Nucleus accumbens (tissue), 56 donors: ENCODE measurements around the gene TSPAN15.

Experiments
- DNase-seq, 56 donors: peaks; one replicate each; lab custom pipeline; 2025; lab: John Stamatoyannopoulos, UW

Gene TSPAN15

DNA sequence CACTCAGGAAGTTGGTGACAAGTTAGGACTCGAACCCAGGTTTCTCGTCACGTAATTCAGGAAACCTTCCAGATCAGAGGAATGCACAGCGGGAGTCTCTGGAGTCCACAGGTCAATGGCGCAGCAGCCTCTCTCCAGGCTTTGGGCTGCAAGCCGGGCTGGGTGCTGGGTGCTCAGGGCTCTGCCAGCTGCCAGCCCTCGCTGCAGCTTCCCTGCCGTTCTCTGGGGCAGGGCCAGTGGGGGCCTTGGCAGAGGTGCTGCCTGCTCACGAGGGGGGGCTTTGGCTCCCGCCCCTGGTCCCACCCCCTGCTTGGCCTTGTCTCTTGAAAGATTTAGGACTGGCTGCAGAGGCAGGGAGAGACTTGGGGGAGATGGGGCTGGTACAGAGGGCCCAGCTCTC is 34.6 kb upstream of the TSPAN15 start, which contains the start of gene TACR2:
TSS of gene TACR2 (minus strand) at position 224 of the 400 bp plus-strand sequence. CDS start 595 bp downstream, outside the sequence.
- peak in 1 of 56 donors; percentile 27 for DNase-seq

DNA sequence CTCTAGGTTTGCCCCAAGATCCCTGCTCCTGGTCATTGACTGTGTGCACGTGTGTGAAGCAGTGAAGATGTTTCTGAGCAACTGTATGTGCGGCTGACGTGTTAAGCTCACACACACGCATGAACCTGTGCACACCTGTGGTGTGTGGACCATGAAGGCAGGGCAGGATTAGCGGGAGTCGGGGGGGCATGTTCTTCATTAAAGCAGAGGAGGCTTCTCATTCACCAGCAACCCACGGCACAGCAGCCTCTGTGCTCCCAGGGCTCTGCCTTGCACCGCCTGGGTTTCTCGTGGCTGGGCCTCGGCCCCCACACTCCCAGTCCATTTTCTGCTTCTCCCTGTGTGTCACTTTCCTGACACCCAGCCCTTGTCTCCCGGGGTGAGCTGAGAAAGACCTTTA is 33.7 kb upstream of the TSPAN15 start:
- DNase-seq = no peak

DNA sequence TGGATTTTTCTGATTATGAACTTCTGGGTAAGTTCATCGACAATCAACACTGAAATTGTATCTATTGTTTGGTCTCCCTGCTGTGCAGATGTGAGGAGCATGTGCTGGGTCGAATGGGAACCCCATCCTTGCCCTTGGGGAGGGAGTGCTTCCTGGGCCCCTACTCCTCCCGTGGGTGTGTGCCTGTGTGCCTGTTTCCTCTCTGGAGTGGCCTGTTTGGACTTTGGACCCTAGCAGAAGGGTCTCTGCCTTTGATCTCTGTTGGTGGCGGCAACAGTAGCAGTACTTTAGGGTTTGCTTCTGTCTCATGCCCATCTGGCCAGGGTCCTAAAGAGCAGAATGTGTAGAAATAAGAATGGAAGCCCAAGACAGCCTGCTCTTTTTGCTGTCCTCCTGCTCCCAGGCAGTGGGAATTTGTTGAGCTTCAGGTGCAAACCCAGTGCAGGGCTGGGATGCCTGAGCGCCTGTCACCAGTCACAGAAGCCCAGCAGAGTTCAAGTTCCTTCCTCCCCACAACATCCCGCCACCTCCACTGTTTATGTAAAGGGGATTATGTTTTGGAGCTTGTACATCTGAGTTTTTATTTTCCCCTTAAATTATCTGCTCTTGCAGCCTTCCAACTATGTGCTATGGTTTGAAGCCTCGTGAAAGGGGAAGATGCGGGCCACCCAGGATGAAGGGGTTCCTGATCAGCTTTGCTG is 33.1 kb upstream of the TSPAN15 start:
- no peak for DNase-seq

DNA sequence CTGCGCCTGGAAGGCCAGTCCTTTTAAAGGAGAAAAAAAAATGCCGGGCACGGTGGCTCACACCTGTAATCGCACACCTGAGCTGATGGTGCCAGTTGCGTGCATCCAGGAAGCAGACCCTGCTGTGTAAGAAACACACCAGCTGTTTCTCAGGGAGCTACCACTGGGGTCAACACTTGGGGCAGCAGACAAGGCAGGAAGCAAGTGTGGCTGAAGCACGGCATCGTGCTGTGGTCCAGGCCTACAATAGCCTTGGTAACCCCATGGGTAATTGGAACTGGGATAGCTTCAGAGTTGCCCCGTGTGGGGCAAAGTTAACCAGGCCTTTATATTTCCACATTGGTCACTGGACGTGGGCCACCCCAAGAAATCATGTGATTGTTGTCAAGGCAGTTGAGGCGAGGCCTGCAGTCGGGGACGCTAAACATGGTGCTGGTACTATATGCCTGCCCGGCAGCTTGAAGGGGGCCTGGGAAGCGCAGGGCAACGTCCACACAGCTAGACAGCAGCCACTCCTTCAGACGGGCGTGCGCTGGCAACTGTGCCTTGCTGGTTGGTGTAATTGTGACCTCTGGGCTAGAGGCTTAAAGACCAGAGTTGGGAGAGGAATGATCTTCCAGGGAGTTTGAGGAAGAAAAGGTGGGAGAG is 32.0 kb upstream of the TSPAN15 start:
- DNase-seq = no peak

DNA sequence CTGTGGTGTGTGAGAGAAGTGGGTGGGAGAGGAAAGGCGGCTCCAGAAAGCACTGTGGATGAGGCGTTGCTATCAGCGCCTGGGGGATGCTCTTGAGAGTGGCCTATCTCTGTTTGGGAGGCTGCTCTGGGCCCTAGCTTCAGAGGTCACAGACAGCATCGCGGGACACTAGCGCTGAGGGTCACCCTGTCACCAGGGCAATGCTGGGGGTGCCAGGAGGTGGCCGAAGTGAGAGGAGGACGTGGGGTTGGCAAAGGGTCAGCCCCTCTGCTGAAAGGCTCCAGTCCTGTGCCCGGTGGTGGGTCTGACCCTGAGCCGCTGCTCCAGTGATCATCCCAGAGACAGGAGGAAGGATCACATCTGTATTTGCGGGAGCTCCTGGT is 31.5 kb upstream of the TSPAN15 start:
- no peak for DNase-seq

DNA sequence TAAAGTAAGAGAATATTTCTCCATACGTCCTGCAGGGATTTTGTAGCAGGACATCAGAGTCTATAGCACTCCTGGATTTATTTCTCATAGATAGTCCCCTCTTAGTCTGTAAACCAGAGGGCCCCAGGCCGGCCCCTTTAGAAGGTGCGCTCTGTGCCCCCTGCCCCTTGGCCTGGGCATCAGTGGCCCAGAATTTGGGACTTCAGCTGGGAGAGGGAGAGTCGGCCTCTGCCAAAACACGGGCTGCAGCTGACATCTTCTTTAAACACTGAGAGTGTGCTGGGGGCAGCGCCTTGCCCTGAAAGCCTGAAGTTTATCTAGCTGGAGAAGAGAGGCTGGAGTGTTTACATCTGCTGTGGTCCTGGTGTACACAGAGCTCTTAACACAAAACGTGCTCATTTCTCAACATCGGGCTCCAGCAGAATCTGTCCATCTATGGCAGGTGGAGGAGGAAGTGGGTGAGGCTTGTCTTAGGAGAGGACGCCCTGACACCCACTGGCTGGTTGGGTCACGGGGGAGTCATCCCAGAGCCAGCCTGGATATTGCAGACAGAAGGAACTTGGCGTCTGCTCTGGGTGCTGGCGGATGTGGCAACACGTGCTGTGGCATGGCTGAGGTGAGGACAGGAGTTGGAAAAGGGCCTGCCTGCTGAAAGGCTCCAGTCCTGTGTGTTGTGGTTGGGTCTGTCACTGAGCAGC is 29.5 kb upstream of the TSPAN15 start:
- DNase-seq = no peak

DNA sequence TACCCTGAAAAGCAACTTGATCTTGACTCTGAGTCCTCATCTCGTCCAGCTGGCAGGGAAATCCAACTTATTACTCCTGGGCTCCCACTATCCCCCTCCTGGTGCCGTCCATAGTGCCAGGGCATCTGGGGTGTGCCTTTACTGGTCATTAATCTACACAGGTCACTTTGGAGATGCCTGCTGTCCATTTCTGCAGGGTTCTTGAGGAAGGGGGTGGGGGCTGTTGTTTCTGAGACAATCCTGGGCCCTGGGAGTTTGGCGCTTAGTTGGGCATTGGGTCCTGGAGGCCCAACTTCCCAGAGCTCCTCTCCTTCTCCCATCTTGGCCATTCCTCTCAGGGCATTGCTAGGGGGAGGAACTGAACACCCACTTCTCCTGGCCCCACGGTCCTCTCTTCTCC is 28.6 kb upstream of the TSPAN15 start:
- no peak for DNase-seq

DNA sequence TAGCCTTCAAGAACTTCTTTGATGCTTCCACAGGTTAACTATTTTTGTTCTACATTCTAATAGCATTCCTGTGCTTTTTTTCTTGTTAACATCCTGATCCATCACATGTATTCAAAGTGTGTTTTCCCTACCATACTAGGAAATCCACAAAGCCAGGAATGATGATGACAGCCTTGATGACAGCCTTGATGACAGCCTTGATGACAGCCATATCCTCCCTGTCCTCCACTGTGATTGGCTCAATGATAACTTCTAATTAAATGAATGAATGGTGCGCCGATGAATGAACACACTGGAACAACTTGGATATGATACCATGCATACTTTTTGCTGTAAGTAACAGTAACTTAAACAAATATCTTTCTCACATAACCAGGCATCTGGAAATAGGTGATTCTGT is 26.2 kb upstream of the TSPAN15 start:
- no peak for DNase-seq

DNA sequence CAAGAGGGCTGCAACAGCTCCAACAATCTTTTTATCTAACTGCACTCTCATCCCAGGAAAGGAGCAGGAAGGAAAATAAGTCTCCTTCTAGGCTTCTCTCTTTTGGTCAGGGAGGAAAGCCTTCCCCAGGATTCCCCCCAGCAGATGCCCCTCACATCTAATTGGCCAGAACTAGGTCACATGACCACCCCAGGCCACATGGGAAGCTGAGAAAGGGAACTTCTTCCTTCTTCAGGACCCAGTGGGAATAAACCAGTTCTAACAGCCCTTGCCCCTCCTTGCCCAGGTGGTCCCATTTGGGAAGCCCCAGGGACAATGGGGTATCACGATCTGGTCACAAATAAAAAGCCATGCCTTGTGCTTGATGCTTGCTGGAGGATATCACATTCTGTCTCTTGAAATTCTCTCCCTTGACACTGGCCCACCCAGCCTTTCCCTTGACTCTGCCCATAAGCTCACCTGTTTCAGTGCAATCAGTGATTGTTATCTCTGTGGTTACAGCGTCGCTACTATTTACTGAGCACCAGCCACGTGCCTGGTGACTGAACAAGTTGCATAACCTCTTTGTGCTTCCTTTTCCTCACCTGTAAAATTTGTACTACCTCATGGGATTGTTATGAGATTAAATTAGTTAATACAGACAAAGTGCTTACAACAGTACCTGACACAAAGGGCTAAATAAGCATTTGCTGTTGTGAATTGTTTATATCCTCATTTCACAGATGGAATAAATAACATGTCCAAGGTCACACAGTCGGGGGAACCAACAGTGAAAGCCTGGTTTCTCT is 25.6 kb upstream of the TSPAN15 start:
- no peak for DNase-seq

DNA sequence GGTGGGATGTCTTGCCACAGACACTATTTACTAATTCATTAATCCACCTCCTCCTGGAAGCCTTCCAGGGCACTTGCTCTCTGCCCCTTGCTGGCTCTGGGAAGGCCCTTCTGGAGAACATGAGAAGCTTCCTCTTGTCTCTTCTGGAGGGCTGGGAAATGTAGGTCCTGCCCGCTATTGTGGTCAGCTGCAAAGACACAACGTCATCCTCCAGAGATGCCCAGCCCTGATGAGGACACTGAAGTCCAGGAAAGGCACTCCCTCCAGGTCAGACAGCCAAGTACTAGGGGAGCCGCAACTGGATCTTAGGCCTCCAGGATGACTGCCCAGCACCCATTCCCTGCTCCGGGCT is 24.9 kb upstream of the TSPAN15 start:
- DNase-seq = no peak

DNA sequence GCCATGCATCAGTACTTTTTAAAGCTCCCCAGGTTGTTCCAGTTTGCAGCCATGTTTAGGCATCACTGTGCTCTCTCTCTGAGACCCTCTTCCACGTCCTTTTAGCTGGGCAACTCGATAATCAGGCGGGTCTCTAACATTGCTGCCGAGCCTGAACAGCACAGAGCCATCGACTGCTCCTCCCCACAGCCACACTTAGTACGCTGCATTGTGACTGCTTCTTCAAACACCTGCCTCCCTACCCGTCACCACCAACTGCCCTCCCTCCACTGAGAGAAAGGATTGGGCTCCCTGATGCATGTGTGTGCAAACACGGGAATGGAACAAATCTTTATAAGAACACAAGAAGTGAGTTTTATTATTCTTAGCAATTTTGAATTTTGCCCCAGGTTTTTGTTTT is 23.1 kb upstream of the TSPAN15 start:
- no peak for DNase-seq

DNA sequence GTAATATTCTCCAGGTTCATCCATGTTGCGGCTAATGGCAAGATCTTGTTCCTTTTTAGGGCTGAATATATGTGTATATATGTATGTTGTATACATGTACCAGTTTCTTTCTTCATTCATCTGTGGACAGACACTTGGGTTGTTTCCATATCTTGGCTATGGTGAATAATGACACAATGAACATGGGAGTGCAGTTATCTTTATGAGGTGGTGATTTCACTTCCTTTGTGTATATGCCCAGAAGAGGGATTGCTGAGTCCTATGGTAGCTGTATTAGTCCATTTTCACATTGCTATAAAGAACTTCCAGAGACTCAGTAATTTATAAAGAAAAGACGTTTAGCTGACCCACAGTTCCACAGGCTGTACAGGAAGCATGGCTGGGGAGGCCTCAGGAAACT is 17.1 kb upstream of the TSPAN15 start:
- DNase-seq = no peak

DNA sequence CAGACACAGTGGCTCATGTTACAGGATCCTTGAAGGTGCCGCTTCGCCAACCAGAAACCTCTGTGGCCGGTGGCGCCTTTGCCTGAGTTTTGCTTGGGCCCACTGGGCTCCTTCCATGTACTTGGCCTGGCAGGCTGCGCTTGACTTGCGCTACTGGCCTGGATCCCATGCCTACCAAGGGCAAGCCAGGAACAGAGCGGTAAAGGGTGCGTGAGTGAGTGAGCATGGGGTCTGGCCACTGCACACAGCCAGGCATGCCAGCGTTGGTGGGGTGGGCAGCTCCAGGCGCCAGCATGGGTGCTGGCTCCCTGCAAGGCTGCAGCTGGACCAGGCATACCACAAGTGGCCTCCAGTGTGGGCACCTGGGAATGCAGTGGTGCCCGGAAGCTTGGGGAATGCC is 16.3 kb upstream of the TSPAN15 start:
- no peak for DNase-seq

DNA sequence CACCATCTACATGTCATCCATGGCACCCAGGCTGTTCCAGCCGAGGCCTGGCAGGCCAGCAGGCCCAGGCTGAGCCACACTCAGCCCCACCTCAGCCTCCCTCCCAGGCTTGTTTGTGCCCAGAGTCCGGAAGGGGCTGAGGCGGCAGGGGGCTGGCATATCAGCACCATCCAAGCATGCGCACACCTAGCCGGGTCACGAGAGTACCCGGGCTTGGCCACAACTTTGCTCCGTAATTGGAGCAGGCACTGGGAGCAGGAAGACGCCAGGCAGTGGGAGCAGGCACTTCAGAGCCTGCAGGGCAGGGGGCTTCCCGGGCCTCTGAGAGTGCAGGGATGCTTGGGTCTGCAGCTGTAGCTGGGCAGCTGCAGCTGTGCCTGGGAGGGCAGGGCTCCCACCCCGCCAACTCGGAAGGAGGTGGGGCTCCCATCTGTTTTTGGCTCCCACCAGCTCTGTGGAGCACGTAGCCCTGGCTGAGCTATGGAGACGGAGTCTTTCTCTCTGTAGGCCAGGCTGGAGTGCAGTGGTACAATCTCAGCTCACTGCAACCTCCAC is 15.2 kb upstream of the TSPAN15 start:
- no peak for DNase-seq

DNA sequence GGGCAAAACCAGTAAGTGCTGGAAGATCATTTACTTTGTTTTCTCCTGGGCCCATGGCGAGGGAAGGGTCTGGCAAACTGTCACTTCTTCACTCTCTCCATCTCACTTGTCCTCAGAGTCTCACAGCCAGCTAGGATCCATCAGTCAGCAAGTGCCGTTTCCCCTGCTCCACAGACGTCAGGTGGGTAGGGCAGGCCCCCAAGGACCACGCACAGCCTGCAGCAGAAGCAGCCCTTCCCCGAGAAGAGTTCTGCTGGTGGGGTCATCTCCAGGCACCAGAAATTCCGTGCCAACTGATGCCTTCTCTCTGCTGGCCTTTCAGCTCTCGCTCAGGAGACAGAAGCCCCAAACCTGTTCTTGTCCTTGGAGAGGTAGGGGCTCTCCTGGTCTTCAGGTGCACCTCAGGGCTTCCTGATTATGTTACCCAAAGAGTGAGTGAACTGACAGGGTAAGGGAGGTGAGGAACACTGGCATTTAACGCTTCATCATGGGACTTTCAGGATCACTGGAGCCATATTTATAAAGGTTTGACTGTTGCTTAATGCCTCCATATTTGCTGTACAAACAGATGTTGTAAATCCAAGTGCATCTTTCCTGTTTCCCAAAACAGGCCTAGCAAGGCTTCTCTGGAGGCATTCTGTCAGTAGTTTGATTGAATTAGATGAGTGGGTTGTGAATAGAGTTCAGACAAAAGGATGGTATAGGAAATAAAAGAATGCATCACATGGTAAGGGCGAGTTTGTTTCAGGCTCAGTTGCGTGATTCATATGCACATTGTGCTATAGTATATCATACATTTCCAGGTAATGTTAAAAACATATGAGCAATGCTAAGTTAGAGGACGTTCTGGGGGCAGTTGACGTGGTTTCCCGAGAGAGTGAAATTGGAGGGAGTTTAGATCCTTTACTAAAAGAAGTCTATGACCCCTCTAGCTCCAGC is 13.7 kb upstream of the TSPAN15 start:
- no peak for DNase-seq

DNA sequence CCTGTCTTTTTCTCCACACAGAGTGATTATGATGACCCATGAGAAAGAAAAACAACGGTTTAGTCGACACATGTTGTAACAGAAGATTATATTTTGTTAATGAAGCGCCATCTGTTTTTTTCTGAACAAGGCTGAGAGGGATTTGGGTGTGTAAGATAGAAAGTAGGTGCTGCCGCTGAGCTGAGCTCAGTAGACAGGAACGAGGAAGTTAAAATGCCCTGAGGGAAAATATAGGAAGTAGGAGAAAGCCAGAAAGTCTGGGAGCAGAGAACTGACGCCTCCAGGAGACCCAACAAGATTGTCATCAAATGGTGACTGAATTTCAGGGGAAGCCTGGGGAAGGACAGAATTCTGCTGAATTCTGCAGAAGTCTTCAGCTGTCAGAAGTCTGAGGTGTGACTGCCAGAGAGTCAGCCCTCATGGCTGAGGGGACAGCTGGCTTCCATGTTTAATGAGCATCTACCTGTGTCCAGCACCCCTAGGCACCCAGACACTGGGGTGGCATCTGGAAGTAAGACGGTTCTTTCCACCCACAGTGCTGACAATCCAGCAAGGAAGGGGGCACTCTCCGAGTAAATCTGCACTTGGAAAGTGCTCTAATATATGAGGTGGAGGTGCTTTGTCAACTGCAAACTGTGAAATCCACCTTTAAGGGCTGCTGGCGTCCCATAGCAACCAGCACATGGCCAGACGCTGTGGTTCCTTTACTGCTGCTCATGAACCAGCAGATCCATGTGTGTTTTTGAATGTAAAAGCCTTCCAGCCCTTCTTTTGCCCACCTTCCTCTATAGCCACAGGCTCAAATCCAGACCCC is 12.5 kb upstream of the TSPAN15 start:
- no peak for DNase-seq

DNA sequence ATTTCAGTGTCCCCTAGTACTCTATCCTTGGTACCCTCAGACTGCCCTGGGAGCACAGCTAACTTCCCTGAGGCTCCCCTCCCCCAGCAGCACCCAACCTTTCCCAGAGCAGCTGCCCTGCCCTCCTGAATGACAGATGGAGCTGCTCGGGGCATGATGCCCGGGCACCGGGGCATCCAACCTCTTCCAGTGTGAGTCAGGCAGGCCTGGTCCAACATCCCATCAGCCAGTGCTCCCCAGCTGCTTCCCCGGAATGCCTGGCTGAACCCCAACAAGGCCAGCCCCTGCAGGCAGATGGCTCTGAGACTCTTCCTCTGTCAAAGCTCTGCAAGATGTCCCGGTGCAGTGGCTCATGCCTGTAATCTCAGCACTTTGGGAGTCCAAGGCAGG is 11.9 kb upstream of the TSPAN15 start:
- DNase-seq = peak in 28 of 56 donors; percentile 10 to 69 (median 33)

DNA sequence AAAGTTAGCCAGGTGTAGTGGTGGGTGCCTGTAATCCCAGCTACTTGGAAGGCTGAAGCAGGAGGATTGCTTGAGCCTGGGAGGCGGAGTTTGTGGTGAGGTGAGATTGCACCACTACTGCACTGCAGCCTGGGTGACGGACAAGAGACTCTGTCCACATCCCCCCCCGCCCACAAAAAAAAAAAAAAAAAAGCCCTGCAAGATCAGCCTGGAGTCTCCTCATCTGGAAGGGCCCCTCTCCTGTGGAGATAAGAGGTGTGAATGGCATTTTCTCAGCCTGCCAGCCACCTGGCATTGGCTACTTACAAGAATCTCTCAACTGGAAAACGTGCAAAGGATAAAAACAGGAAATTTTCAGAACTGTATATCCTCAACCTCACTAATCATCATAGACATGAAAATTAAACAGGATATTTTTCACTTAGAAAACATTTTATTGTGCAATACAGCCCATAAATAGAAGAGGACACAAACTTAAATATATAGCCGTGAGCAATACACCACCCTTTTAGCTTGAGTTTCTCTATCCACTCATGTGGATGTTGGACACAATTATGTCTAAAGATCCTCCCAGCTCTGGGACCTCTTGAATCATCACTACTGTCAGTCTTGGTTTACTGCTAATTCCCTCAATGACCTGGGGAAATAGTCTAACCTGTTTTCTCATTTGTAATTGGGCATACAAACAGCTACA is 11.3 kb upstream of the TSPAN15 start:
- DNase-seq = no peak
